NB4 (cell line): ENCODE data around the gene TMEM192.

ENCODE experiments used
- MAX ChIP-seq: IDR thresholded peaks from 2 replicates; pipeline ENCODE4 v1.6.1; 2011; ENCODE audit warnings: low read depth, low read length
- POLR2A ChIP-seq: IDR thresholded peaks from 2 replicates; pipeline ENCODE4 v1.6.1; 2011; ENCODE audit warnings: mild to moderate bottlenecking; ENCODE audit not compliant: insufficient read length; ENCODE audit errors: extremely low read depth
- TF ChIP-seq, protein P1 (sequence below): IDR thresholded peaks from one replicate; pipeline ENCODE4 v1.5.1; 2012; ENCODE audit warnings: low read depth, low read length

DNA sequence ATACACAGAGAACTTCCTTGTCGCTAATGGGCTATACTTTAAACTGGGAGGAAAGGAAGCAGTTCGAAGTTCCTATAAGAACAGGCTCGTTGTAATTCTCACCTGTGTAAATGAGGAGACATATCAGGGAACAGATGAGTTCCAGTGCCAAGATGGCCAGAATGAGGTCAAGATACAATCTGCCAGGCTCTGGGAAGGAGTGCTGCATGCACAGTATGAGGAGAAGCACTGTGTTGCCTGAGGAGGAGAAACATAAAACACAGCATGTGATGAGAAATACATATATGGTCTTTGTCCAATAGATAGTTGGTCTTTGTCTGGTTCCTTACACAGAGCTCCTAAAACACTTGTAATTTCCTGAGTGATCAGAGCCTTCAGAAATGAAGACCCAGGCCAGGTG lies 24.3 kb downstream of the TMEM192 start:
- no peak for TF ChIP-seq POLR2A
- TF ChIP-seq, protein P1, sequence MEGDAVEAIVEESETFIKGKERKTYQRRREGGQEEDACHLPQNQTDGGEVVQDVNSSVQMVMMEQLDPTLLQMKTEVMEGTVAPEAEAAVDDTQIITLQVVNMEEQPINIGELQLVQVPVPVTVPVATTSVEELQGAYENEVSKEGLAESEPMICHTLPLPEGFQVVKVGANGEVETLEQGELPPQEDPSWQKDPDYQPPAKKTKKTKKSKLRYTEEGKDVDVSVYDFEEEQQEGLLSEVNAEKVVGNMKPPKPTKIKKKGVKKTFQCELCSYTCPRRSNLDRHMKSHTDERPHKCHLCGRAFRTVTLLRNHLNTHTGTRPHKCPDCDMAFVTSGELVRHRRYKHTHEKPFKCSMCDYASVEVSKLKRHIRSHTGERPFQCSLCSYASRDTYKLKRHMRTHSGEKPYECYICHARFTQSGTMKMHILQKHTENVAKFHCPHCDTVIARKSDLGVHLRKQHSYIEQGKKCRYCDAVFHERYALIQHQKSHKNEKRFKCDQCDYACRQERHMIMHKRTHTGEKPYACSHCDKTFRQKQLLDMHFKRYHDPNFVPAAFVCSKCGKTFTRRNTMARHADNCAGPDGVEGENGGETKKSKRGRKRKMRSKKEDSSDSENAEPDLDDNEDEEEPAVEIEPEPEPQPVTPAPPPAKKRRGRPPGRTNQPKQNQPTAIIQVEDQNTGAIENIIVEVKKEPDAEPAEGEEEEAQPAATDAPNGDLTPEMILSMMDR = no peak
- TF ChIP-seq MAX = no peak
